HG02852 (cell line): Measurements from ENCODE around the gene SPATA31A1.
"Not testable (repeated sequence)": the region's sequence is repeated elsewhere in the genome, so short reads cannot be mapped to it uniquely, and the experiment has no call there.

Experiments
- ATAC-seq: cut with Tn5 transposase; IDR thresholded peaks from one replicate; pipeline ENCODE4 v1.9.1; 2021; ENCODE audit warnings: mild to moderate bottlenecking, moderate library complexity; ENCODE audit not compliant: unreplicated experiment

The SPATA31A1 gene

GRCh38 chr9:39355369-39355768 lies at the start of gene SPATA31A1:
TSS of gene SPATA31A1 (plus strand) at chr9:39355669. CDS start at chr9:39355731, 62 bp downstream.
- not testable (repeated sequence) for ATAC-seq

GRCh38 chr9:39407261-39408204 lies 52.1 kb downstream of the SPATA31A1 start:
- not testable (repeated sequence) for ATAC-seq

GRCh38 chr9:39411254-39411940 lies 55.9 kb downstream of the SPATA31A1 start:
- ATAC-seq: not testable (repeated sequence)
